H9 (cell line): ENCODE data around the gene C21orf58. TPM values are rescaled to one million over a fixed set of nuclear protein-coding genes. Genes with fewer than 3 reads are reported as not detected.

Source experiments
- DNase-seq: peaks from one replicate; pipeline ENCODE4 v3.0.0-alpha.2; 2017
- H2AFZ ChIP-seq: one replicate; pipeline ENCODE4 v1.6.1; 2013; ENCODE audit warnings: mild to moderate bottlenecking, low read length, control low read depth, moderate library complexity
- H2AK5ac ChIP-seq: 2 replicates; pipeline ENCODE4 v1.6.1; 2013; ENCODE audit warnings: low read length, control low read depth, mixed read lengths; ENCODE audit not compliant: insufficient read length
- H2BK120ac ChIP-seq: one replicate; pipeline ENCODE4 v1.6.1; 2013; ENCODE audit warnings: low read depth, mild to moderate bottlenecking, low read length, control low read depth, inconsistent platforms; ENCODE audit not compliant: poor library complexity, severe bottlenecking
- H2BK12ac ChIP-seq: 2 replicates; pipeline ENCODE4 v1.6.1; 2013; ENCODE audit warnings: low read length, control low read depth, mixed read lengths, low read depth; ENCODE audit not compliant: insufficient read length
- H2BK15ac ChIP-seq: 2 replicates; pipeline ENCODE4 v1.6.1; 2013; ENCODE audit warnings: low read depth, low read length, control low read depth
- H2BK20ac ChIP-seq: one replicate; pipeline ENCODE4 v1.6.1; 2013; ENCODE audit warnings: low read depth, mild to moderate bottlenecking, low read length, control low read depth, inconsistent platforms; ENCODE audit not compliant: poor library complexity, severe bottlenecking
- H2BK5ac ChIP-seq: 2 replicates; pipeline ENCODE4 v1.6.1; 2013; ENCODE audit warnings: low read length, control low read depth, mixed read lengths; ENCODE audit not compliant: insufficient read length
- H3K14ac ChIP-seq: 2 replicates; pipeline ENCODE4 v1.6.1; 2013; ENCODE audit warnings: low read length, control low read depth; ENCODE audit not compliant: insufficient read depth
- H3K18ac ChIP-seq: 2 replicates; pipeline ENCODE4 v1.6.1; 2013; ENCODE audit warnings: low read depth, mild to moderate bottlenecking, mixed read lengths, low read length, control low read depth; ENCODE audit not compliant: insufficient read length
- H3K23ac ChIP-seq: 2 replicates; pipeline ENCODE4 v1.6.1; 2013; ENCODE audit warnings: low read length, control low read depth, mixed read lengths, low read depth; ENCODE audit not compliant: insufficient read length
- H3K23me2 ChIP-seq: 2 replicates; pipeline ENCODE4 v1.6.1; 2013; ENCODE audit warnings: low read depth, mild to moderate bottlenecking, mixed read lengths, low read length, control low read depth; ENCODE audit not compliant: insufficient read length, poor library complexity, severe bottlenecking
- H3K27ac ChIP-seq: 2 replicates; pipeline ENCODE4 v1.5.1; 2013; ENCODE audit warnings: low read length, control low read depth, mixed read lengths, low read depth; ENCODE audit not compliant: insufficient read length
- H3K27me3 ChIP-seq: 2 replicates; pipeline ENCODE4 v1.6.1; 2013; ENCODE audit warnings: low read length, control low read depth, inconsistent platforms; ENCODE audit not compliant: insufficient read depth
- H3K4ac ChIP-seq: 2 replicates; pipeline ENCODE4 v1.6.1; 2013; ENCODE audit warnings: low read depth, mild to moderate bottlenecking, control low read depth, inconsistent platforms, low read length, moderate library complexity
- H3K4me1 ChIP-seq: 2 replicates; pipeline ENCODE4 v1.6.1; 2013; ENCODE audit warnings: low read length, control low read depth, inconsistent platforms; ENCODE audit not compliant: insufficient read depth
- H3K4me2 ChIP-seq: 2 replicates; pipeline ENCODE4 v1.6.1; 2013; ENCODE audit warnings: low read length, control low read depth, mixed read lengths; ENCODE audit not compliant: insufficient read length, insufficient read depth
- H3K56ac ChIP-seq: 2 replicates; pipeline ENCODE4 v1.6.1; 2013; ENCODE audit warnings: low read depth, mild to moderate bottlenecking, mixed read lengths, low read length, control low read depth; ENCODE audit not compliant: insufficient read length
- H3K79me1 ChIP-seq: 2 replicates; pipeline ENCODE4 v1.6.1; 2013; ENCODE audit warnings: low read depth, mild to moderate bottlenecking, moderate library complexity, low read length, control low read depth, inconsistent platforms; ENCODE audit not compliant: insufficient read depth, poor library complexity, severe bottlenecking
- H3K79me2 ChIP-seq: 2 replicates; pipeline ENCODE4 v1.6.1; 2013; ENCODE audit warnings: low read length, control low read depth, inconsistent platforms; ENCODE audit not compliant: insufficient read depth
- H3K9ac ChIP-seq: 2 replicates; pipeline ENCODE4 v1.6.1; 2013; ENCODE audit warnings: low read length, control low read depth, mixed read lengths; ENCODE audit not compliant: insufficient read length; ENCODE audit errors: extremely low read depth
- H3K9me3 ChIP-seq: one replicate; pipeline ENCODE4 v1.6.1; 2013; ENCODE audit warnings: low read depth, low read length, inconsistent platforms; ENCODE audit not compliant: control insufficient read depth
- H3T11ph ChIP-seq: one replicate; pipeline ENCODE4 v1.6.1; 2013; ENCODE audit warnings: mild to moderate bottlenecking, low read length, control low read depth, inconsistent platforms
- H4K20me1 ChIP-seq: one replicate; pipeline ENCODE4 v1.6.1; 2013; ENCODE audit not compliant: control insufficient read depth, insufficient read length, insufficient read depth
- H4K5ac ChIP-seq: 2 replicates; pipeline ENCODE4 v1.6.1; 2013; ENCODE audit warnings: low read depth, mild to moderate bottlenecking, mixed read lengths, low read length, control low read depth; ENCODE audit not compliant: insufficient read length
- H4K8ac ChIP-seq: replicated peaks from 2 replicates; pipeline ENCODE4 v1.6.1; 2013; ENCODE audit warnings: low read length, control low read depth, mixed read lengths, low read depth; ENCODE audit not compliant: insufficient read length
- H4K91ac ChIP-seq: 2 replicates; pipeline ENCODE4 v1.6.1; 2013; ENCODE audit warnings: low read depth, mild to moderate bottlenecking, moderate library complexity, mixed read lengths, low read length, control low read depth; ENCODE audit not compliant: insufficient read length
- H3K27ac Mint-ChIP-seq, 3 experiments: 2 replicates in 2 of 3; 3 replicates in 1 of 3; pipeline ENCODE4 v1.8.0; 2020 to 2021; ENCODE audit warnings: mixed read lengths in 3 of 3, mild to moderate bottlenecking in 1 of 3, moderate library complexity in 1 of 3
- H3K27me3 Mint-ChIP-seq: 2 replicates; pipeline ENCODE4 v1.8.0; 2021; ENCODE audit warnings: low read depth, mild to moderate bottlenecking, moderate library complexity, mixed read lengths
- H3K36me3 Mint-ChIP-seq, 3 experiments: 2 replicates in 2 of 3; 3 replicates in 1 of 3; pipeline ENCODE4 v1.8.0; 2020 to 2021; ENCODE audit warnings: low read depth in 3 of 3, mixed read lengths in 3 of 3; ENCODE audit not compliant: insufficient read depth in 1 of 3
- H3K4me1 Mint-ChIP-seq, 2 experiments: 2 replicates each; pipeline ENCODE4 v1.8.0; 2020; ENCODE audit warnings: mixed read lengths in 2 of 2
- H3K4me3 Mint-ChIP-seq, 2 experiments: 2 replicates in 1 of 2; 3 replicates in 1 of 2; pipeline ENCODE4 v1.8.0; 2020 to 2021; ENCODE audit warnings: mild to moderate bottlenecking in 2 of 2, mixed read lengths in 2 of 2, moderate library complexity in 1 of 2
- H3K9me3 Mint-ChIP-seq, 2 experiments: 2 replicates in 1 of 2; 3 replicates in 1 of 2; pipeline ENCODE4 v1.8.0; 2020; ENCODE audit warnings: mild to moderate bottlenecking in 2 of 2, mixed read lengths in 2 of 2, moderate library complexity in 1 of 2
- CTCF ChIP-seq: fragments of 200-600 bp; sonication (generic); conservative IDR thresholded peaks from 3 replicates; pipeline ENCODE4 v1.8.0; 2021; ENCODE audit warnings: antibody characterized with exemption, mild to moderate bottlenecking
- WGBS: extraction: QIAGEN DNeasy Blood & Tissue Kit; methylation state at CpG from one replicate; pipeline ENCODE4 v1.1.7; 2013; ENCODE audit warnings: missing lambda C conversion rate, low lambda C conversion rate, mixed read lengths; ENCODE audit not compliant: insufficient read length; ENCODE audit errors: extremely low coverage; 5-methylcytosine and 5-hydroxymethylcytosine counted together
- total RNA-seq: library from RNA; stranded (reverse); gene quantifications from 2 replicates; pipeline ENCODE4 v1.2.1, GENCODE V29; 2021

C21orf58 gene
- total RNA-seq, 1 experiment from 2014 or later: 17.2 TPM

- no peaks in the 10 kb centered on the region for H3K27me3 ChIP-seq
- no peak overlapping the region; a peak in 1 of 7 replicates for H3K27ac Mint-ChIP-seq
- no peak overlapping the region for H2BK12ac ChIP-seq
- no CpG with 5 or more reads among the region's 22 CpGs for WGBS
- no peak overlapping the region for H3K23ac ChIP-seq
- H3K56ac ChIP-seq: no peak overlapping the region
- no peak overlapping the region for H4K8ac ChIP-seq
- no peak overlapping the region for H3K4me3 Mint-ChIP-seq
- no peak overlapping the region for H3K4me2 ChIP-seq
- H2BK15ac ChIP-seq: no peak overlapping the region
- TF ChIP-seq CTCF: peak; percentile 38; the same call in 2 of the 3 replicates
- H2BK120ac ChIP-seq: no peak overlapping the region
- no peak overlapping the region for H3K4ac ChIP-seq
- H4K91ac ChIP-seq: no peak overlapping the region
- H3K23me2 ChIP-seq: no peaks in the 10 kb centered on the region
- H3K36me3 Mint-ChIP-seq: peaks cover 9 to 31% (median 25%) of the 10 kb centered on the region in 3 experiments; a peak in 6 of 7 replicates
- H3K27me3 Mint-ChIP-seq: no peaks in the 10 kb centered on the region
- H3K9me3 ChIP-seq: no peaks in the 10 kb centered on the region
- no peak overlapping the region for H3T11ph ChIP-seq
- H4K5ac ChIP-seq: no peak overlapping the region
- no peak overlapping the region for H3K14ac ChIP-seq
- no peak overlapping the region for H3K27ac ChIP-seq
- H3K9me3 Mint-ChIP-seq: no peaks in the 10 kb centered on the region
- H3K4me1 Mint-ChIP-seq: peaks cover 13 to 14% of the 10 kb centered on the region in 2 experiments
- no peak overlapping the region for H2BK20ac ChIP-seq
- H3K18ac ChIP-seq: no peak overlapping the region
- H2AK5ac ChIP-seq: no peak overlapping the region
- no peak overlapping the region for H3K9ac ChIP-seq
- no peak for DNase-seq
- H3K79me2 ChIP-seq: no peaks in the 10 kb centered on the region
- H2BK5ac ChIP-seq: no peak overlapping the region
- H2AFZ ChIP-seq: no peak overlapping the region
- H3K79me1 ChIP-seq: no peaks in the 10 kb centered on the region
- no peaks in the 10 kb centered on the region for H4K20me1 ChIP-seq
- H3K4me1 ChIP-seq: no peaks in the 10 kb centered on the region; the same call in 1 of the 2 replicates
Observed at GRCh38 chr21:46314441-46315020, 9.1 kb downstream of the C21orf58 start.
